A549 (cell line): Measurements from ENCODE around the gene NDUFB2.

Source experiments
- CBX8 ChIP-seq: fragments of 200-600 bp; sonication (generic); IDR thresholded peaks from 2 replicates; pipeline ENCODE4 v1.6.1; 2016
- CHD2 ChIP-seq: fragments of 150-350 bp; IDR thresholded peaks from 2 replicates; pipeline ENCODE4 v1.6.1; 2014; ENCODE audit warnings: low read length; ENCODE audit not compliant: partially characterized antibody
- CTCF ChIP-seq: fragments of >200 bp; sonication (Bioruptor Twin); formaldehyde crosslinking; IDR thresholded peaks from 3 replicates; pipeline ENCODE4 v1.5.1; 2016
- EHMT2 ChIP-seq: fragments of 200-600 bp; sonication (generic); IDR thresholded peaks from 2 replicates; pipeline ENCODE4 v1.6.1; 2016; ENCODE audit warnings: antibody characterized with exemption, low read depth, mild to moderate bottlenecking, moderate library complexity
- EP300 ChIP-seq, 2 experiments: fragments of >200 bp; sonication (Bioruptor Twin); formaldehyde crosslinking; IDR thresholded peaks; 2 replicates in 1 of 2; 3 replicates in 1 of 2; pipeline ENCODE4 v1.6.1; 2016 to 2017
- FOSL2 ChIP-seq, 2 experiments: fragments of 450-650 bp in 1 of 2; fragments of >200 bp in 1 of 2; sonication (Bioruptor Twin) in 1 of 2; formaldehyde crosslinking; IDR thresholded peaks; 2 replicates each; pipeline versions ENCODE4 v1.5.0 to v1.6.1; 2016 to 2020; ENCODE audit warnings: mild to moderate bottlenecking in 1 of 2, moderate library complexity in 1 of 2
- KDM1A ChIP-seq: fragments of 200-600 bp; sonication (generic); IDR thresholded peaks from 2 replicates; pipeline ENCODE4 v1.6.1; 2016; ENCODE audit warnings: low read depth, mild to moderate bottlenecking
- MAFK ChIP-seq: fragments of 450-650 bp; IDR thresholded peaks from 2 replicates; pipeline ENCODE4 v1.6.1; 2014; ENCODE audit not compliant: partially characterized antibody
- MYC ChIP-seq: IDR thresholded peaks from 2 replicates; pipeline ENCODE4 v1.6.1; 2012; ENCODE audit warnings: mild to moderate bottlenecking, inconsistent platforms, low read length, improper control_type of control experiment, borderline replicate concordance
- REST ChIP-seq: fragments of 200-600 bp; sonication (generic); IDR thresholded peaks from 2 replicates; pipeline ENCODE4 v1.6.1; 2016; ENCODE audit warnings: antibody characterized with exemption, mild to moderate bottlenecking, moderate library complexity
- SREBF2 ChIP-seq: fragments of 450-650 bp; IDR thresholded peaks from 2 replicates; pipeline ENCODE4 v1.6.1; 2014; ENCODE audit warnings: mild to moderate bottlenecking, moderate library complexity

DNA sequence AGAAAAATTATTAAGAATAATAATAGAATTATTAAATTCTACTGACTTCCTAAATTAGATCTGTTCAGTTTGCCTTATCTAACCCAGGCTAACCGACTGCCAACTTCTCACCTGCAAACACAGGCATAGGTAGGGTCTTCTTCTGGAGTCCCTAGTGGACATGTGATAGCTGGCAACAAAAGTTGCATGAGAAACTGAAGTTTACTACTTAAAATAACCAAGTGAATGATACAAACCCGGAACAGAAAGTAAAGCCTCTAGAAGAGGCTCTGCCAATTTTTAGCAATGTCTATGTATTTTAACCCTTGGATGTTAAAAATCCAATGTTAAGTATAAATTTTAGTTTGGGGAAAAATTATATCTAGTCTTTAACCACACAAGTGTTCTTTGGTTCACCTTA is 37.6 kb downstream of the NDUFB2 start:
- TF ChIP-seq CBX8 (no peak), FOSL2 (IDR thresholded peaks at IDR 0.05) (no peak), FOSL2 (CRISPR knock-in tag; IDR thresholded peaks at IDR 0.05) (no peak), CTCF (no peak), EP300 (IDR thresholded peaks at IDR 0.05) (no peak), MYC (no peak), SREBF2 (no peak), REST (no peak), EHMT2 (no peak), MAFK (no peak), KDM1A (no peak), CHD2 (no peak)
